Measurements from ENCODE around the gene PDLIM7.

DNA sequence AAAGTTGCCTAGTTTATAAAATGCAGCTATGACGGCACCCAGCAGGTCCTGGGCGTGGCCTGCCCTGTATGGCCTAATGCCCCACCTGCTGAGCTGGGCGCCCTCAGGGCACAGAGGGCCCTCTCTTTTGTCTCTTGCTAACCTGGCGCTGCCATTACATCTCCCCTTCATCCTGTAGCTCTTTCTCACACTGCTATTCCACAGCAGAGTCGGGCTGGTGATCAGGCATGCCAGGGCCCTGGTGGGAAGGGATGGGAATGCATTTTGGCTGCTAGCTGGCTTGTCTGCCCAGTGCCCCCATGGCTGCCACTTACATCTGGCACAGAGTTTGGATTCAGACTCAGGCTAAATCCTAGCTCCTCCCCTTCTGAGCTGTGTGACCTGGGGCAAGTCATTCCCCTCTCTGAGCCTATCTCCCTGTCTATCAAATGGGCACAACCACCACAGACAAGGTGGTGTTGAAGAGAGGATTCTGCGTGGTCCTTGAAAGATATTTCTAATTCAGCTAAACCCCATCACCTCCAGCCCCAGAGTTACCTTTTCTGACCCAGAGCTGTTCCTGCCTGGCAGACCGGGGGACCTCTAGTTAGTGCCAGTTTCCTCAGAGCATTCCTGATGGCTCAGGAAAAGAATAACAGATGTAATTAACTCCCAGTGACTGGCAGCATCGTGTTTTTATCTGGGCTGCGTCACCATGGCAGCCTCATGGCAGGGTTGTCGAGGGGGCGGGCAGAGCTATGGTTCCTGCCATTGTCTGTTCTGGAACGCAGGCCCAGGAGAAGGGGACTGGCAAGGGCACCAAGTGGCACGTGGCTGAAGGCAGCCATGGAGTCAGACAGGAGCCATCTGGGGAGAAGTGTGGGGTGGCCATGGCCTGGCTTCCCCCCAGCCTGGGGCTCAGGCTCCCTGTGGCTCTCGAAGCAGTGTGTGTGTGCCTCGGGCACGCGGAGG is 44.4 kb downstream of the PDLIM7 start:
- no peak for TF ChIP-seq CTCF (IDR thresholded peaks at IDR 0.05)
- TF ChIP-seq EZH2 (IDR thresholded peaks at IDR 0.05), result no peak
